WERI-Rb-1 (cell line): Measurements from ENCODE around the gene PTTG1IP2.

ENCODE experiments used
- DNase-seq: peaks from one replicate; pipeline ENCODE4 v3.0.0-alpha.2; 2020
- H3K27ac ChIP-seq: fragments of 250-450 bp; sonication (Bioruptor Pico); 2 replicates; pipeline ENCODE4 v1.5.1; 2020; ENCODE audit warnings: mild to moderate bottlenecking, moderate library complexity
- H3K27me3 ChIP-seq: fragments of 250-450 bp; sonication (Bioruptor Pico); 2 replicates; pipeline ENCODE4 v1.5.1; 2021; ENCODE audit warnings: mild to moderate bottlenecking, low read depth, moderate library complexity; ENCODE audit not compliant: insufficient read depth, severe bottlenecking
- H3K36me3 ChIP-seq: fragments of 250-450 bp; sonication (Bioruptor Pico); 2 replicates; pipeline ENCODE4 v1.5.1; 2020; ENCODE audit warnings: mild to moderate bottlenecking, moderate library complexity
- H3K4me3 ChIP-seq: 2 replicates; pipeline ENCODE4 v1.5.1; 2011; ENCODE audit warnings: low read depth, mild to moderate bottlenecking, control low read depth, low read length
- H3K9me3 ChIP-seq: fragments of 250-450 bp; sonication (Bioruptor Pico); 2 replicates; pipeline ENCODE4 v1.5.1; 2021; ENCODE audit warnings: mild to moderate bottlenecking, moderate library complexity; ENCODE audit not compliant: severe bottlenecking
- TF ChIP-seq, protein P1 (sequence below): IDR thresholded peaks from 2 replicates; pipeline ENCODE4 v1.5.1; 2011; ENCODE audit warnings: low read depth, mild to moderate bottlenecking, control low read depth, inconsistent platforms, low read length

The PTTG1IP2 gene

DNA sequence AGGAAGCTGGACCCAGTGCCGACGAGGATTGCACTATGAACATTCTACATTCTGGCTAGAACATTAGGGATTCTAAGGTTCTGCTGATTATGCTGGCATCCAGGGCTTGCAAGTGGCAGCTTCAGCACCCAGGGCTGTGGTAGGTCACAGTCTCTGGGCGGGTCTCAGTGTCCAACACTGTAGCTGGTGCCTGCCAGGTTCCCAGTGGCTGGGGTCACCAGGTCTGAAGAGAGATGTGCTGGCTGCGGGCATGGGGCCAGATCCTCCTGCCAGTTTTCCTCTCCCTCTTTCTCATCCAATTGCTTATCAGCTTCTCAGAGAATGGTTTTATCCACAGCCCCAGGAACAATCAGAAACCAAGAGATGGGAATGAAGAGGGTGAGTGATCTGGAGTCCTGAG, at the start of gene PTTG1IP2:
PTTG1IP2 (plus strand) TSS at position 86 of the 400 bp plus-strand sequence; CDS start at position 234, 148 bp downstream.
- no peak for DNase-seq
- Histone ChIP-seq H3K27ac (no peak within 1 kb of the TSS), H3K27me3 (no peaks in the 10 kb centered on the region), H3K36me3 (no peaks in the 10 kb centered on the region), H3K4me3 (no peak within 1 kb of the TSS), H3K9me3 (no peaks in the 10 kb centered on the region)
- TF ChIP-seq, protein P1, sequence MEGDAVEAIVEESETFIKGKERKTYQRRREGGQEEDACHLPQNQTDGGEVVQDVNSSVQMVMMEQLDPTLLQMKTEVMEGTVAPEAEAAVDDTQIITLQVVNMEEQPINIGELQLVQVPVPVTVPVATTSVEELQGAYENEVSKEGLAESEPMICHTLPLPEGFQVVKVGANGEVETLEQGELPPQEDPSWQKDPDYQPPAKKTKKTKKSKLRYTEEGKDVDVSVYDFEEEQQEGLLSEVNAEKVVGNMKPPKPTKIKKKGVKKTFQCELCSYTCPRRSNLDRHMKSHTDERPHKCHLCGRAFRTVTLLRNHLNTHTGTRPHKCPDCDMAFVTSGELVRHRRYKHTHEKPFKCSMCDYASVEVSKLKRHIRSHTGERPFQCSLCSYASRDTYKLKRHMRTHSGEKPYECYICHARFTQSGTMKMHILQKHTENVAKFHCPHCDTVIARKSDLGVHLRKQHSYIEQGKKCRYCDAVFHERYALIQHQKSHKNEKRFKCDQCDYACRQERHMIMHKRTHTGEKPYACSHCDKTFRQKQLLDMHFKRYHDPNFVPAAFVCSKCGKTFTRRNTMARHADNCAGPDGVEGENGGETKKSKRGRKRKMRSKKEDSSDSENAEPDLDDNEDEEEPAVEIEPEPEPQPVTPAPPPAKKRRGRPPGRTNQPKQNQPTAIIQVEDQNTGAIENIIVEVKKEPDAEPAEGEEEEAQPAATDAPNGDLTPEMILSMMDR, result no peak

DNA sequence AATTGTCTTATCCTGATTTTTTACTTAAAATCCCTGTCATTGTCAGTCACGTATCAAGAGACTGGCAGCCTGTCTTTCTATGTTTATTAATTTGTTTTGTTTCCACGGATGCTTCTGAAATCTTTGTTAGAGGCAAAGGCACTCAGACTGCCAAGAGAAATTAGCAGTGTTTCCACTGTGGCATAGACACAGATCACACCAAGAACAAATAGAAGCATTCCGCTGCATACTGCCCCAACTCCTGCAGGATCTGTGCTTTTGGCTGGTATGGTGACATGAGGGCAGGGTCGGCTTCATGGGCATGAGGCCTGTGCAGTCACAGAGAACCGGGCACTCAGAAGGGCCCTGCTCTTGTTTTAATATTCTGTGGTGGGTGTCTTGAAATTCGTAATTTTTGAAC, 47.8 kb upstream of the PTTG1IP2 start:
- TF ChIP-seq, protein P1, result no peak
- no peak for DNase-seq
- H3K4me3 ChIP-seq, result no peak overlapping the region

DNA sequence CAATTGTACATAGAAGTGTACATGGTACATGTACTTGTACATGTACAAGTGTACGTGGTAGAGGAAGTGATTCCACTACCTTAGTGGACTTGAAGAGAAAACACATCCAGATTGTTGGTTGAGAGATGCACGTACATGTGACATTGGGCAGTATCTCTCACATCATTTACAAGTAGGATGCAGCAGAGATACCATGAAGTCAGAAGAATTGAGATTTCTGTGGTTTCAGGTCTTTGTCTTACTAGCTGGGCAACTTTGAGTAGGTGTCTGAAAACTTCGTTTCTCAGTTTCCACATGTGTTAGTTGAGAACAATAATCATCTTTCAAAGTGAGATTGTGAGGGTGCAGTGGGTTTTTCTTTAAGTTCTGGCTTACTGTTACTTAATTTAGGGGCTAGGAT, 44.7 kb upstream of the PTTG1IP2 start:
- no peaks in the 10 kb centered on the region for H3K9me3 ChIP-seq
- no peaks in the 10 kb centered on the region for H3K36me3 ChIP-seq
- no peak for DNase-seq
- TF ChIP-seq, protein P1, result no peak
- H3K27ac ChIP-seq, result no peak overlapping the region
- H3K27me3 ChIP-seq, result no peaks in the 10 kb centered on the region
- H3K4me3 ChIP-seq, result no peak overlapping the region

More for the DNA sequence above, 47.8 kb upstream of the PTTG1IP2 start:
- Histone ChIP-seq H3K36me3 (no peaks in the 10 kb centered on the region), H3K9me3 (no peaks in the 10 kb centered on the region), H3K27ac (no peak overlapping the region), H3K27me3 (no peaks in the 10 kb centered on the region)

DNA sequence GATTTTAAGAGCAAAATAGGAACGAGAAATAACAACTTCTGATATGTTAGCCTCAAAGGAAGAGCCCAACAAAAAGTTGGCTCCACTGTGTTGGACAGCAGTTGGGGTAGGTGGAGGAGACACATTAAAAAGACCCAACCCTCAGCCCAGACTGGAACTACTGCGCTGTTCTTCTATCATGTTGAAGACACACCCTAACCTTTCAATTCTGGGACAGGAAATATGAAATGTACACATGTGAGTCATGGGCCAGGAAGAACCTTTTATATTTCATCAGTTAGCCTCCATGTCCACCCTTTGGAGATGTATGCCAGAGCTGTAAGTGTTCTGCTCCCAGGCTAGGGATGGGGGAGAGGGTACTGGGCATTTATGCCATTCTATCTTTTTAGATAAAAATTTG, 44.1 kb upstream of the PTTG1IP2 start:
- TF ChIP-seq, protein P1, result no peak
- H3K4me3 ChIP-seq, result no peak overlapping the region
- DNase-seq, result no peak
- H3K9me3 ChIP-seq, result no peaks in the 10 kb centered on the region
- H3K27me3 ChIP-seq, result no peaks in the 10 kb centered on the region
- no peak overlapping the region for H3K27ac ChIP-seq
- no peaks in the 10 kb centered on the region for H3K36me3 ChIP-seq

DNA sequence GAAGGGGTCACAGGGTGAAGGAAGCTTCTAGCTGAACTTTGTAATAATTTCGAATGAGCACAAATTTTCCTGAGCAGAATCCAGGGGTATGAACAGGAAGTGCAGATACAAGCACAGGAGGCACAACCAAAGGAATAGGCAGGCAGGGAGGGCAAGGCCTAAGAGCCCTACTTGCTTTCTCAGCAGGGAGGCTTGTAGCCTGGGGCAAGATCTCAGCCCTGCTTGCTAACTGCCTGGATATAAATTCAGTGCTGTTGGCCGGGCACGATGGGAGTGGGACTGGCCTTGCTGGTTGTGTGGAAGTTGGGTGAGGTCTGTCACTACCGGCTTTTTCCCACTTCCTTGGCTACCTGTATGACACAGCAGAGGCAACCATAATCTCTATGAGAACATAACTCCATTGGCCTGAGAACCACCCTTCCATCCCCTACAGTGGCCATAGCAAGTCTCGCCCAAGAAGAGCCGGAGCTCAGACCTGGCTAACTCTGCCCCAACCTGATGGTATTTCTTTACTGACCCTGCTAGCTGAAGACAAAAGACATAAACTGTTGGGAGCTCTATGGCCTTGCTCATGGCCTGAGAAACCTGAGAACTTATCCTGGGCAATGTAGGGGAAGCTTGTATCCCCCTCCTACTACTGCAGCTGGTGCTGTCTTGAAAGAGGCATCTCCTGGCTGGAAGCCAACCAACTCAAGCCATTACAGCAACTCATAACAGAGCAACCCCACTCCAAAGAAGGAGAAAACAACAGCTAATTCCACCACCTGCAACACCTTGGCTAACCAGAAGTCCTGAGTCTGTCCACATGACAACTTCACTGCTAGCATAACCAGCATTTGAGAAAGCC, 38.6 kb upstream of the PTTG1IP2 start:
- DNase-seq, result no peak
- no peaks in the 10 kb centered on the region for H3K36me3 ChIP-seq
- no peaks in the 10 kb centered on the region for H3K27me3 ChIP-seq
- no peak overlapping the region for H3K4me3 ChIP-seq
- TF ChIP-seq, protein P1, result no peak
- H3K27ac ChIP-seq, result no peak overlapping the region
- peaks cover 7% of the 10 kb centered on the region for H3K9me3 ChIP-seq

DNA sequence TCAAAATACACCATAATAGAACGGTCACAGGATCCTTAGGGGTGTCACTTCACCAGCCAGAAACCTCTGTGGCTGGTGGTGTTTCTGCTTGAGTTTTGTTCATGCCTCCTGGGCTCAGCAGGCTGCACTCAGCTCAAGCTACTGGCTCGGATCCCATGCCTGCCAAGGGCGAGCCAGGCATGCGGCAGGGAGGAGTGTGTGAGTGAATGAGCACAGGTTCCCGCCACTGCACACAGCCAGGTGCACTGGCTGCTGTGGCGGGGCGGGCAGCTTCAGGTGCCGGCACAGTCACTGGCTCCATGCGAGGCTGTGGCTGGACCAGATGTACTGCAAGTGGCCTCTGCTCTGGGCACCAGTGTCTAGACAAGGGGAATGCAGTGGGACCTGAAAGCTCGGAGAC, 36.7 kb upstream of the PTTG1IP2 start:
- no peak for DNase-seq
- H3K4me3 ChIP-seq, result no peak overlapping the region
- TF ChIP-seq, protein P1, result no peak
- H3K27me3 ChIP-seq, result no peaks in the 10 kb centered on the region
- H3K36me3 ChIP-seq, result no peaks in the 10 kb centered on the region
- peaks cover 7% of the 10 kb centered on the region for H3K9me3 ChIP-seq
- no peak overlapping the region for H3K27ac ChIP-seq
